Hypothalamus (tissue), 51 donors: Measurements from ENCODE around the gene SIRPA.

Experiments used
- DNase-seq, 51 donors: peaks; one replicate each; lab custom pipeline; 2025; lab: John Stamatoyannopoulos, UW

SIRPA gene

GRCh38 chr20:1927217-1927616 lies 32.0 kb downstream of the SIRPA start:
- no peak for DNase-seq

DNA sequence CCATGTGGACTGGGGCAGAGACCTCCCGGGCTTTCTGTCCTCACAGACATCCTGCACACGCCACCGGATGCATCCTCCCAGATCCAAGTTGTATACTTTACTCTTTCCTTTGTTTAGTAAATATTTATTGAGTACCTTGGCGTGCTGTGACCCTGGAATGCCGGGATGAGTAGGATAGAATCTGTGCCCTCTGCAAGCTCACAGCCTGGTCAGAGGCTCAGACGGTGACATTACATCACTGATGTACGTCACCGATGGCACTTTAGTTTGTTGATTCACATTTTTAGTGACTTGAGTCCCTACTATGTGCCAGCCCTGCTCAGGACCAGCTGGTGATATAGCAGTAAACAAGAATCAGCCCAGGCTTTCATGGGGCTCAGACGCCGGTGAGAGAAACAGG lies 32.9 kb downstream of the SIRPA start:
- DNase-seq, result no peak

GRCh38 chr20:1928782-1929181 lies 33.6 kb downstream of the SIRPA start:
- DNase-seq, result no peak

DNA sequence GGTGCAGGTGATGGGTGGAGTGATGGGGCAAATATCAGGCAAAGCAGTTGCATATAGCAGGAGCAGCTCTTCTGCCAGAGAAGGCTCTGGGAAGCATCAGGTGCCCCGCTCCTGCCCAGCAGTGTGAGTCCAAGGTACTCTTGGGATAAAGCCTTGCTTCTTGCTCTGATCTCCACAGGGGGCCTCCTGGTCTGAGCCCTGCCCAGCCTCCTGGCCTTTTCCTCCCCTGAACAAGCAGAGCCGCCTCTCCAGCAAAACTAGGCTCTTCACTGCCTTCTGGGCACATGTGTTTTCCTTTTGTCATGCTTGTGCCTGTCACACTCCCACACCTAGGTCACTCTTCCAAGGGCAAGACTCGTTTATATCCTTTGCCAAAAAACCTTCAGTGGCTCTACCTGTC lies 34.3 kb downstream of the SIRPA start:
- no peak for DNase-seq

DNA sequence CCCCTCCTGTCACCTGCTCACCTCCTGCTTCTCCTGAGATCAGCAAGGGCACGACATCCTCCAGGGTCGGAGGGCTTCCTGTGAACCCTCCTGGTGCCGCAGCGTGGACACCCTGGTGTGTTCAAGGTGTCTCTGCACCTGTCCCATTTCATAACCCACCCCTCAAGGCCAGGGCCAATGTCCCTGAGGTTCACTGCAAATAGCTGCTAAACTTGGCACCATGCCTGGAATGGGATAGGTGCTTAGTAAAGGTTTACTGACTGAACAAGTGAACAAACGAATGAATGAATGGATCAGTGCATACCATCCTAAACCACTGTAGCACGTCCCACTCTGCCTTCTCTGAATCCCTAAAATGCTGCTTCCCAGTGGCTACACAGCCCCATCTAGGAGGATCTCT lies 35.0 kb downstream of the SIRPA start:
- DNase-seq, result no peak

GRCh38 chr20:1931830-1932229 lies 36.6 kb downstream of the SIRPA start:
- DNase-seq, result no peak

- DNase-seq, result no peak
Measured at GRCh38 chr20:1932971-1933370, 37.8 kb downstream of the SIRPA start.

GRCh38 chr20:1933465-1933870 lies 38.3 kb downstream of the SIRPA start:
- peak in 3 of 51 donors; percentile 25 to 54 (median 28) for DNase-seq

GRCh38 chr20:1934156-1934555 lies 38.9 kb downstream of the SIRPA start:
- no peak for DNase-seq

GRCh38 chr20:1934721-1935573 lies 39.7 kb downstream of the SIRPA start:
- no peak for DNase-seq

- DNase-seq, result peak in 49 of 51 donors; percentile 13 to 90 (median 73)
Measured at GRCh38 chr20:1935696-1936366, 40.6 kb downstream of the SIRPA start.

- no peak for DNase-seq
Measured at GRCh38 chr20:1937316-1937976, 42.2 kb downstream of the SIRPA start.

DNA sequence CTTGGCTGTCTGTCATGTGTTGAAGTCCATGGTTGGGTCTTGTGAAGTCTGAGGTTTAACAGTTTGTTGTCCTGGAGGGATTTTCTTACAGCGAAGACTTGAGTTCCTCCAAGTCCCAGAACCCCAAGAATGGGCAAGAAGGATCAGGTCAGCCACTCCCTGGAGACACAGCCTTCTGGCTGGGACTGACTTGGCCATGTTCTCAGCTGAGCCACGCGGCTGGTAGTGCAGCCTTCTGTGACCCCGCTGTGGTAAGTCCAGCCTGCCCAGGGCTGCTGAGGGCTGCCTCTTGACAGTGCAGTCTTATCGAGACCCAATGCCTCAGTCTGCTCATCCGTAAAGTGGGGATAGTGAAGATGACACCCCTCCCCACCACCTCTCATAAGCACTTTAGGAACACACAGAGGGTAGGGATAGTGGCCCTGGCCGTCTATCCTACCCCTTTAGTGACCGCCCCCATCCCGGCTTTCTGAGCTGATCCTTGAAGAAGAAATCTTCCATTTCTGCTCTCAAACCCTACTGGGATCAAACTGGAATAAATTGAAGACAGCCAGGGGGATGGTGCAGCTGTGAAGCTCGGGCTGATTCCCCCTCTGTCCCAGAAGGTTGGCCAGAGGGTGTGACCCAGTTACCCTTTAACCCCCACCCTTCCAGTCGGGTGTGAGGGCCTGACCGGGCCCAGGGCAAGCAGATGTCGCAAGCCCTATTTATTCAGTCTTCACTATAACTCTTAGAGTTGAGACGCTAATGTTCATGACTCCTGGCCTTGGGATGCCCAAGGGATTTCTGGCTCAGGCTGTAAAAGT lies 43.5 kb downstream of the SIRPA start:
- DNase-seq, result no peak

DNA sequence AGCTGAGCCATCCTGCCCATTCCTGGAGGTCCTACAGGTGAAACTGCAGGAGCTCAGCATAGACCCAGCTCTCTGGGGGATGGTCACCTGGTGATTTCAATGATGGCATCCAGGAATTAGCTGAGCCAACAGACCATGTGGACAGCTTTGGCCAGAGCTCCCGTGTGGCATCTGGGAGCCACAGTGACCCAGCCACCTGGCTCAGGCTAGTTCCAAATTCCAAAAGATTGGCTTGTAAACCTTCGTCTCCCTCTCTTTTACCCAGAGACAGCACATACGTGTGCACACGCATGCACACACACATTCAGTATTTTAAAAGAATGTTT lies 44.0 kb downstream of the SIRPA start:
- peak in 1 of 51 donors; percentile 18 for DNase-seq

GRCh38 chr20:1940581-1940980 lies 45.4 kb downstream of the SIRPA start:
- DNase-seq, result no peak

GRCh38 chr20:1941226-1941625 lies 46.0 kb downstream of the SIRPA start:
- peak in 1 of 51 donors; percentile 68 for DNase-seq

- DNase-seq, result no peak
Measured at GRCh38 chr20:1942061-1942460, 46.9 kb downstream of the SIRPA start.

GRCh38 chr20:1942486-1943274 lies 47.5 kb downstream of the SIRPA start:
- no peak for DNase-seq

DNA sequence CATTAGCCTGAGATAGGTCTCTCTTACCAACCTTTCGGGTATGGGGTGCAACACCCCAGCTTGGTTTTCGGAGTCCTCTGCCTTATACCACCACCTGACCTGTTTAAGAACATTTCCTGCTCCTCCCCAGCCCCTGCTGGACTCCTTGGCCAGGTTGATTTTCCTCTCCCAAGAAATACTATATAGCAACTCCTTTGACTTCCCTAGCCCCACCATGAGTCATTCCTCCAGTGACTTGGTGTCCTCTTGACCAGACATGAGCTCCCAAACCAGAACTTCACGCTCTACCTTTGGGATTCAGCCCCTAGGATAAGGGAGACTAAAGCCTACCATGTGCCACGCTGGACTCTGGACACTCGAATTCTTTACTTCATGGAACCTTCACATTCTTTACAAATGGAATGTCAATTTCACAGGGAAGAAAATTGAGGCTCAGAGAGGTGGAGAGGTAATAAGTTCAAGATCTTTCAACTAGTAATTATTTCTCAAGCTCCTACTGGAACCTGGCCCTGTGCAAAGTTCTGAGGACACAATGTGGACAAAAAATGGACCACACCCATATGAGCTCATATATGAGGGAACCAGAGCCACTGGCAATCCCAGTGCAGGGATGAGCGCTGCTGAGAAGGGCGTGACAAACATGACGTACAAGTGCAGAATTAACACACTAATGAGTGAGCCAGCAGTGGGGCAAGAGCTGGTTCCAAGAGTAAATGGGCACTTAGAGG lies 48.2 kb downstream of the SIRPA start:
- DNase-seq, result no peak
